ENCODE results near the gene RAB6B. TPM values are rescaled to one million over a fixed set of nuclear protein-coding genes. Genes with fewer than 3 reads are reported as not detected.

Gene RAB6B
- polyA plus RNA-seq, 1 experiment = 3.0 TPM

- ChIA-PET POLR2A (no interaction called here), CTCF (interaction anchor here (1.1 kb wide), 1 partner anchor 87 kb away, joined by 3 read pairs; no protein-coding TSS in a partner anchor)
- DNase-seq (ENCODE audit: low read depth) = no peak
These were observed 54.9 kb downstream of the RAB6B start for GRCh38 chr3:133840767-133841166.

GRCh38 chr3:133840055-133840737 lies 55.5 kb downstream of the RAB6B start:
- CTCF ChIA-PET = interaction anchor here (1.1 kb wide), 1 partner anchor 88 kb away, joined by 3 read pairs; no protein-coding TSS in a partner anchor

More at GRCh38 chr3:133840767-133841166, 54.9 kb downstream of the RAB6B start:
- Histone ChIP-seq H3K4me3 (ENCODE audit: low read depth, low read length) (no peak overlapping the region), H3K36me3 (ENCODE audit: control insufficient read depth, insufficient read depth, low read length) (no peaks in the 10 kb centered on the region), H3K27me3 (ENCODE audit: control insufficient read depth, insufficient read depth, low read length) (peaks cover 1% of the 10 kb centered on the region)
- no peak for TF ChIP-seq CTCF (IDR thresholded peaks at IDR 0.05; ENCODE audit: insufficient read depth, low read depth, low read length)

GRCh38 chr3:133838916-133839800 lies 56.5 kb downstream of the RAB6B start:
- TF ChIP-seq CTCF (IDR thresholded peaks at IDR 0.05; ENCODE audit: insufficient read depth, low read depth, low read length) = no peak
- CTCF ChIA-PET = no interaction called here
- DNase-seq (ENCODE audit: low read depth) = no peak
- H3K36me3 ChIP-seq (ENCODE audit: control insufficient read depth, insufficient read depth, low read length) = no peaks in the 10 kb centered on the region
- no peak overlapping the region for H3K4me3 ChIP-seq (ENCODE audit: low read depth, low read length)
- H3K27me3 ChIP-seq (ENCODE audit: control insufficient read depth, insufficient read depth, low read length) = peaks cover 1% of the 10 kb centered on the region
- POLR2A ChIA-PET = no interaction called here

More at GRCh38 chr3:133840055-133840737, 55.5 kb downstream of the RAB6B start:
- Histone ChIP-seq H3K4me3 (ENCODE audit: low read depth, low read length) (no peak overlapping the region), H3K36me3 (ENCODE audit: control insufficient read depth, insufficient read depth, low read length) (no peaks in the 10 kb centered on the region), H3K27me3 (ENCODE audit: control insufficient read depth, insufficient read depth, low read length) (peaks cover 1% of the 10 kb centered on the region)
- TF ChIP-seq CTCF (IDR thresholded peaks at IDR 0.05; ENCODE audit: insufficient read depth, low read depth, low read length) = no peak
- POLR2A ChIA-PET = no interaction called here
- DNase-seq (ENCODE audit: low read depth) = no peak

GRCh38 chr3:133838296-133838789 lies 57.3 kb downstream of the RAB6B start:
- Histone ChIP-seq H3K36me3 (ENCODE audit: control insufficient read depth, insufficient read depth, low read length) (no peaks in the 10 kb centered on the region), H3K4me3 (ENCODE audit: low read depth, low read length) (no peak overlapping the region), H3K27me3 (ENCODE audit: control insufficient read depth, insufficient read depth, low read length) (peaks cover 1% of the 10 kb centered on the region)
- no peak for DNase-seq (ENCODE audit: low read depth)
- no peak for TF ChIP-seq CTCF (IDR thresholded peaks at IDR 0.05; ENCODE audit: insufficient read depth, low read depth, low read length)
- POLR2A ChIA-PET = no interaction called here
- CTCF ChIA-PET = no interaction called here
